ENCODE data around the gene NPAS2.

NPAS2 gene

GRCh38 chr2:100965596-100965995 is 145.7 kb downstream of the NPAS2 start:
- no peak for TF ChIP-seq CTCF (IDR thresholded peaks at IDR 0.05)

- no peak for TF ChIP-seq CTCF (IDR thresholded peaks at IDR 0.05)
These were observed 147.8 kb downstream of the NPAS2 start for GRCh38 chr2:100967716-100968115.

GRCh38 chr2:100968146-100969145 is 148.5 kb downstream of the NPAS2 start:
- TF ChIP-seq CTCF (IDR thresholded peaks at IDR 0.05), result no peak

DNA sequence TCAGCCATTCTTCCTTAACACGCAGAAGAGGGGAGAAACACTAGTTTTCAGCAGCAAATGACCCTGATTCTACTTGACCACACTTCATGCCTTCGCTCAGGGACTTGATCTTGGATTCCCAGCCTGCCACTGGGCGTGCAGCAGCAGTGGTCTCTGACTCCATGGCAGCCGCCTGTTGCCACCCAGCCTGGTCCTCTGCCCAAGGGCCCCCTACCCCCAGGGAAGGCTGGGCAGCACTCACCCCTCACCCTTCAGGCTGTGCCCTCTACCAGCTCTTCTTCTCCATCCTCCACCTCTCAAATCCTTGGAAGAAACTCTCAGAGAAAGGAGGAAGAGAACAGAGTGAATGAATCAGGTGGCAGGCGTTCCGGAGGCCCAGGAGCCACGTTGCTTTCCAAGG is 150.1 kb downstream of the NPAS2 start:
- no peak for TF ChIP-seq CTCF (IDR thresholded peaks at IDR 0.05)

GRCh38 chr2:100971221-100971620 is 151.3 kb downstream of the NPAS2 start:
- no peak for TF ChIP-seq CTCF (IDR thresholded peaks at IDR 0.05)

DNA sequence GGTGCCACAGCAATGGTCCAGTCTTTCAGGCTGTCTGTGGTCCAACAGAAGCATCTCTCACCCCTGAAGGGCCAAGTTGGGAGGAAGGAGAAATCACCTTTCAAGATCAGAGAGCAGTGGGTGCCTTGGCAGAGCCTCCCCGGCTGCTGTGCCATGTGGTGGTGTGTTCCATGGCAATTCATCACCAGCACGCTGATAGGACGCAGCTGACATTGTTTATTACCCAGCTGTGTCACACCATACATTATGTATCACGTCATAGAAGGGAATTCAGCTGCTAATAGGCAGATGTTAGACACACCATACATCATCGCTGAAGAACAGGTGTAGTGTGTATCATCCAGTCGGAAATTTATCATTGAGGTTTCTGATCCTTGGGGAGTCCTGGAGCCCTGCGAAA is 152.5 kb downstream of the NPAS2 start:
- no peak for TF ChIP-seq CTCF (IDR thresholded peaks at IDR 0.05)

DNA sequence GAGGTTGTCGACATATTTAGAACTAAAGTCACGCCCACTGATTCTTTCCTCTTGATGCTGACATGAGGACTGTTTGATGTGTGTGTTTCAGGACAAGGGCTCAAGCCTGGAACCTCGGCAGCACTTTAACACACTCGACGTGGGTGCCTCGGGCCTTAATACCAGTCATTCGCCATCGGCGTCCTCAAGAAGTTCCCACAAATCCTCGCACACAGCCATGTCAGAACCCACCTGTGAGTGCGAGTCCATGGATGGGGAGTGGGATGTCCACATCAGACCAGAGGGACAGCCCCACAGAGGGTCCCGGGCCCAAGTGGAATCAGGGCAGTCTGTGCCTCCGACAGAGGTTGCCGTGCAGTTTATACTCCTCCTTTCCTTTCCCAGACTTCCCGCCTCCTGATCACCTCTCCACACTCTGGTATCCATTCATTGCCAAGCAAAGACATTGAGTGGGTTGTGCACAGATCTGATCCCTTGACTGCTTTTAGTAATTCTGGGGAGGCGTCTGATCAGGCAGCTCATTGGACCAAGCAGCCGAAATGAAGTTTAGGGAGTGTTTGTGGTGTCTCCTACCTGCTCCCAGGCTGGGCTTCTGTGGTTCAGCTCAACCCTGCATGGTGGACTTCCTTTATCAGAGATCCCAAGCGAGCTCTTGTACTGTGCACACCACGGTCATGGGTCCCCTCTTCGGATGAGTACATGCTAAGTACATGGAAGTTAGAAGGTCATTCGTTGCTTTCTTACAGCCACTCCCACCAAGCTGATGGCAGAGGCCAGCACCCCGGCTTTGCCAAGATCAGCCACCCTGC is 155.0 kb downstream of the NPAS2 start:
- TF ChIP-seq CTCF (IDR thresholded peaks at IDR 0.05), result no peak
